LNCAP (cell line): ENCODE results near the gene JARID2.

Experiments
- CTCF ChIP-seq: fragments of 450-650 bp; IDR thresholded peaks from 2 replicates; pipeline ENCODE4 v1.5.1; 2017; ENCODE audit warnings: mild to moderate bottlenecking

The JARID2 gene

GRCh38 chr6:15502446-15503345 lies 256.8 kb downstream of the JARID2 start:
- no peak for TF ChIP-seq CTCF

GRCh38 chr6:15503346-15503680 lies 257.4 kb downstream of the JARID2 start:
- TF ChIP-seq CTCF: no peak

- no peak for TF ChIP-seq CTCF
These were observed 258.2 kb downstream of the JARID2 start for GRCh38 chr6:15504040-15504495.

GRCh38 chr6:15504581-15505350 lies 258.9 kb downstream of the JARID2 start:
- TF ChIP-seq CTCF: no peak

GRCh38 chr6:15505463-15505918 lies 259.6 kb downstream of the JARID2 start:
- TF ChIP-seq CTCF: no peak

- no peak for TF ChIP-seq CTCF
These were observed 260.2 kb downstream of the JARID2 start for GRCh38 chr6:15506066-15506465.

- TF ChIP-seq CTCF: no peak
These were observed 261.4 kb downstream of the JARID2 start for GRCh38 chr6:15507221-15507620.
